Measurements from ENCODE around the gene PLD4. TPM values are rescaled to one million over a fixed set of nuclear protein-coding genes. Genes with fewer than 3 reads are reported as not detected.

The PLD4 gene
- total and polyA plus RNA-seq, 9 donors = 0.12 to 3.2 (median 1.0) TPM; not detected in 1

DNA sequence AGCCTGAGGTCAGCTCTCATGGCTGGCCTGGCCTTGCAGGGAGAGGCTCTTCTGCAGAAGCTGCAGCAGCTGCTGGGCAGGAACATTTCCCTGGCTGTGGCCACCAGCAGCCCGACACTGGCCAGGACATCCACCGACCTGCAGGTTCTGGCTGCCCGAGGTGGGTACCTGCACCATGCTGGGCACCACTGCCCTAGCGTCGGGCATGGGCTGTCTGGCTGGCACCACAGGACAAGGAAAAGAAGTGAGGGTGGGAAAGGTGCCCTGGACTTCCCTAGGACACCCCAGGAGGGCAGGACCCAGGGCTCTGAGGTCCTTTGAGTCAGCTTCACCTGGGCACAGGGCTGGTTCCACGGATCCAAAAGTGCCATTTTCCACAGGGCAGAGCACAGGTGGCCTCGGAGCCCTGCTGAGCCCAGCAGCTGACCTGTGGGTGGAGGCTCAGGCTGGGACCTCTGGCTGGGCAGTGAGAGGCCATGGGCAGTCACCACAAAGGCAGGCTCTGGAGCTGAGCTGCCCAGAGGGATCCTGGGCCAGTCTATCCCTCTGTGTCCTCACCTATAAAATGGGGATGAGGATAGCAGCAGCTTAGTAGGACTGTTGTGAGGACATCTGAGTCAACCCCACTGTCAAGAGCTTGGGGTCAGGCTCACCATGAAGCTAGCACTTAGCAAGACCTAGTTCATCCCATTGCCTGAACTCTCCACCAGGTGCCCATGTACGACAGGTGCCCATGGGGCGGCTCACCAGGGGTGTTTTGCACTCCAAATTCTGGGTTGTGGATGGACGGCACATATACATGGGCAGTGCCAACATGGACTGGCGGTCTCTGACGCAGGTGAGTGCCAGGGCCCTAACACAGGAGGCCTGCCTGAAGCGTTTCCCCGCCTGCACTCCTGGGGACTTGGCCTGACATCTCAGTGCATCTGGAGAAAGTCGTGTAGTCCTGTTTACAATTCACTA, 4.9 kb downstream of the PLD4 start:
- intact Hi-C loops (cut with DNase I) = loop anchor here in 2 of 4 donors (10.0 kb wide), 1 partner anchor 115 kb away; no protein-coding TSS in a partner anchor
- WGBS, 3 donors = 83 to 87% (median 85%) methylated on average over 13 to 15 of the region's 15 CpGs

DNA sequence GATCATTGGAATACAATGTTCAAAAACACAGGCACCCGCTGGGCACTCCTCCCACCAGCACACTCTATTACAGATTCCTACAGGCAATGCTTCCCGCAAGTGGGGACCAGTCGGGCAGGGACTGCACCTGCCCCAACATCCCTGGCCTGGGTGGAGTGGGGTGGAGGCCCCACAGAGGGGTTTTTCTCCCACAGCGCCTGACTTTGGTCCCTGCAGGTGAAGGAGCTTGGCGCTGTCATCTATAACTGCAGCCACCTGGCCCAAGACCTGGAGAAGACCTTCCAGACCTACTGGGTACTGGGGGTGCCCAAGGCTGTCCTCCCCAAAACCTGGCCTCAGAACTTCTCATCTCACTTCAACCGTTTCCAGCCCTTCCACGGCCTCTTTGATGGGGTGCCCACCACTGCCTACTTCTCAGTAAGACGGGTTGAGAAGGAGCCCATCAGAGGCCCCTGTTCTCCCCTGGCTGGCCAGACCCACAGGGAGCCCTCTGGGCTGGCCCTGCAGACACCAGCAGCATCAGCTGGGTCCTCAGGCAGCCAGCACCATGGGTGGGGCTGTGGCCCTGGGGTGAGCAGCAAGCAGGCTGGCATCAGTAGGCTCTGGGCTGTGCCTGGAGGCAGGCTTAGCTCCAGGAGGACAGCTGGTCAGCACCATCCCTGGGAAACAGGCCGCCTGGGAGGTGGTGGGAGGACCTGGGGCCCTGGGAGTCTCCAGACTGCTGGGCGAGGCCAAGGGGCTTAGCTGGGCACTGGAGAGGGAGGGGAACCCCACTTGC, 6.0 kb downstream of the PLD4 start:
- Histone ChIP-seq H3K9me3 (no peaks in the 10 kb centered on the region), H3K27me3 (no peaks in the 10 kb centered on the region), H3K27ac (no peak overlapping the region), H3K36me3 (no peaks in the 10 kb centered on the region), H3K4me1 (ENCODE audit: insufficient read depth) (peaks cover 4% of the 10 kb centered on the region), H3K4me3 (no peak overlapping the region)
- intact Hi-C loops (cut with DNase I) = loop anchor here in 2 of 4 donors (10.0 kb wide), 1 partner anchor 114 kb away; no protein-coding TSS in a partner anchor
- 74 to 86% (median 81%) methylated on average over 10 of the region's 10 CpGs for WGBS, 3 donors
- DNase-seq = no peak
- TF ChIP-seq, protein P1, sequence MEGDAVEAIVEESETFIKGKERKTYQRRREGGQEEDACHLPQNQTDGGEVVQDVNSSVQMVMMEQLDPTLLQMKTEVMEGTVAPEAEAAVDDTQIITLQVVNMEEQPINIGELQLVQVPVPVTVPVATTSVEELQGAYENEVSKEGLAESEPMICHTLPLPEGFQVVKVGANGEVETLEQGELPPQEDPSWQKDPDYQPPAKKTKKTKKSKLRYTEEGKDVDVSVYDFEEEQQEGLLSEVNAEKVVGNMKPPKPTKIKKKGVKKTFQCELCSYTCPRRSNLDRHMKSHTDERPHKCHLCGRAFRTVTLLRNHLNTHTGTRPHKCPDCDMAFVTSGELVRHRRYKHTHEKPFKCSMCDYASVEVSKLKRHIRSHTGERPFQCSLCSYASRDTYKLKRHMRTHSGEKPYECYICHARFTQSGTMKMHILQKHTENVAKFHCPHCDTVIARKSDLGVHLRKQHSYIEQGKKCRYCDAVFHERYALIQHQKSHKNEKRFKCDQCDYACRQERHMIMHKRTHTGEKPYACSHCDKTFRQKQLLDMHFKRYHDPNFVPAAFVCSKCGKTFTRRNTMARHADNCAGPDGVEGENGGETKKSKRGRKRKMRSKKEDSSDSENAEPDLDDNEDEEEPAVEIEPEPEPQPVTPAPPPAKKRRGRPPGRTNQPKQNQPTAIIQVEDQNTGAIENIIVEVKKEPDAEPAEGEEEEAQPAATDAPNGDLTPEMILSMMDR (IDR thresholded peaks at IDR 0.05) = no peak
- TF ChIP-seq EP300 (IDR thresholded peaks at IDR 0.05) (no peak), POLR2A (IDR thresholded peaks at IDR 0.05) (no peak)

More for the DNA sequence above, 4.9 kb downstream of the PLD4 start:
- Histone ChIP-seq H3K36me3 (no peaks in the 10 kb centered on the region), H3K4me1 (ENCODE audit: insufficient read depth) (peaks cover 4% of the 10 kb centered on the region), H3K9me3 (no peaks in the 10 kb centered on the region), H3K4me3 (no peak overlapping the region), H3K27ac (no peak overlapping the region), H3K27me3 (no peaks in the 10 kb centered on the region)
- no peak for TF ChIP-seq EP300 (IDR thresholded peaks at IDR 0.05)
- TF ChIP-seq, protein P1 (IDR thresholded peaks at IDR 0.05) = no peak
- no peak for TF ChIP-seq POLR2A (IDR thresholded peaks at IDR 0.05)
- no peak for DNase-seq

DNA sequence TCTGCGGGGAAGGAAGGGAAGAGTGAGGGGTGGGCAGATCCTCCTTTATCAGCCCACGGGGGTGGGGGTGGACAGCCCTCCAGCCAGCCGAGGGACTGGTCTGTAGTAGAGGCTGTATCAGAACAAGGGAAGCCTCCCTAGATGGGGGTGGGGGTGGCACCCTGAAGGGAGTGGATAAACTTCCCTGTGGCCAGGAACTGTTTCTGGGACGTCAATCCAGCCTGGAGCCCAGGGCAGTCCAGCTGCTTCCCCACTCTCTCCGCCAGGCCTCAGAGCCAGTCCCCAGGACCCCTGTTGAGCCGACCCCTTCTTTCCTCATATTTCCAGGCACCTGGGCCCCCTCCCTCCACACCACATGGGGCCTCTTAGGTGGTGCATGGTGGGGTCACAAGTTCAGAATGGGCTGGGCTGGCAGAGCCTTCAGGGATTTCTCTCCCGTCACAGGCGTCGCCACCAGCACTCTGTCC, 6.7 kb downstream of the PLD4 start:
- no peaks in the 10 kb centered on the region for H3K27me3 ChIP-seq
- H3K4me1 ChIP-seq (ENCODE audit: insufficient read depth) = peaks cover 4% of the 10 kb centered on the region
- no peaks in the 10 kb centered on the region for H3K36me3 ChIP-seq
- H3K4me3 ChIP-seq = no peak overlapping the region
- TF ChIP-seq EP300 (IDR thresholded peaks at IDR 0.05) = no peak
- TF ChIP-seq, protein P1 (IDR thresholded peaks at IDR 0.05) = no peak
- no peak for TF ChIP-seq POLR2A (IDR thresholded peaks at IDR 0.05)
- whole genome bisulfite sequencing, 3 donors = 61 to 74% (median 68%) methylated on average over 9 of the region's 9 CpGs
- no peaks in the 10 kb centered on the region for H3K9me3 ChIP-seq
- intact Hi-C loops (cut with DNase I) = loop anchor here in 2 of 4 donors (10.0 kb wide), 1 partner anchor 113 kb away; no protein-coding TSS in a partner anchor
- no peak overlapping the region for H3K27ac ChIP-seq
- DNase-seq = no peak
